HCT116 (cell line): Measurements from ENCODE around the gene LGALS9. TPM values are rescaled to one million over a fixed set of nuclear protein-coding genes. Genes with fewer than 3 reads are reported as not detected.

Experiments
- ATAC-seq: fragments of 200-7000 bp; cut with Tn5 transposase; 2 replicates; pipeline ENCODE4 v1.9.1; 2020; ENCODE audit warnings: mild to moderate bottlenecking, moderate library complexity
- BruUV-seq: library from RNA; stranded (reverse); fragments of 400-500 nt; replicated peaks from 2 replicates; lab custom pipeline; 2021; lab: Mats Ljungman, UMichigan
- CTCF ChIA-PET: fragments of 300-600 bp; sonication (Branson Sonifier 250); formaldehyde crosslinking; loops from one replicate; lab custom pipeline; 2021; ENCODE audit warnings: antibody characterized with exemption; lab: Charles Lee
- POLR2A ChIA-PET: fragments of 300-600, 350-600 bp; sonication (Branson Sonifier 250); formaldehyde crosslinking; loops from one replicate; lab custom pipeline; 2021; ENCODE audit warnings: antibody characterized with exemption; lab: Charles Lee
- RAD21 ChIA-PET, 2 experiments: fragments of 300-600 bp; sonication (Branson Sonifier 250); formaldehyde crosslinking; loops; one replicate each; lab custom pipeline; 2023; ENCODE audit warnings: low total read pairs in 2 of 2; ENCODE audit not compliant: uncharacterized antibody in 2 of 2, unreplicated experiment in 2 of 2, low non-redundant PET in 1 of 2; lab: Charles Lee
- DNase-seq: peaks from one replicate; pipeline ENCODE4 v3.0.0-alpha.2; 2010; ENCODE audit warnings: low read depth, low spot score
- H2AFZ ChIP-seq: fragments of 200-600 bp; shearing (Covaris generic), sonication (generic); 2 replicates; pipeline ENCODE4 v1.6.1; 2017; ENCODE audit warnings: low read depth, mixed run types, mixed read lengths, antibody characterized with exemption, low read length; ENCODE audit not compliant: poor library complexity, severe bottlenecking
- H3K27ac ChIP-seq: 2 replicates; pipeline ENCODE4 v1.5.1; 2012; ENCODE audit warnings: low read depth, low read length
- H3K27me3 ChIP-seq: fragments of 200-600 bp; sonication (generic); 2 replicates; pipeline ENCODE4 v1.6.1; 2016; ENCODE audit warnings: mixed run types, low read length, mixed read lengths; ENCODE audit not compliant: insufficient read depth
- H3K36me3 ChIP-seq, 2 experiments: fragments of 200-500 bp in 1 of 2; fragments of 200-600 bp in 1 of 2; sonication (Bioruptor generic) in 1 of 2; sonication (generic) in 1 of 2; 2 replicates each; pipeline versions ENCODE4 v1.5.1 to v1.6.1; 2014 to 2016; ENCODE audit warnings: low read length in 2 of 2, inconsistent platforms in 1 of 2, mixed read lengths in 1 of 2, mixed run types in 1 of 2; ENCODE audit not compliant: insufficient read depth in 2 of 2, control insufficient read depth in 1 of 2
- H3K4me1 ChIP-seq, 2 experiments: fragments of 200-600 bp in 1 of 2; sonication (generic) in 1 of 2; 2 replicates each; pipeline versions ENCODE4 v1.5.1 to v1.6.1; 2012 to 2017; ENCODE audit warnings: low read length in 2 of 2, inconsistent platforms in 1 of 2, mild to moderate bottlenecking in 1 of 2, mixed read lengths in 1 of 2, mixed run types in 1 of 2, moderate library complexity in 1 of 2; ENCODE audit not compliant: insufficient read depth in 2 of 2, control insufficient read depth in 1 of 2
- H3K4me2 ChIP-seq: fragments of 200-600 bp; sonication (generic); 2 replicates; pipeline ENCODE4 v1.6.1; 2017; ENCODE audit warnings: mixed run types, low read length, mixed read lengths
- H3K4me3 ChIP-seq, 2 experiments: fragments of 200-600 bp in 1 of 2; sonication (generic) in 1 of 2; replicated peaks in 1 of 2; 2 replicates each; pipeline ENCODE4 v1.5.1; 2011 to 2016; ENCODE audit warnings: low read length in 2 of 2, control low read depth in 1 of 2, low read depth in 1 of 2, mild to moderate bottlenecking in 1 of 2, mixed read lengths in 1 of 2, mixed run types in 1 of 2
- H3K79me2 ChIP-seq: fragments of 200-600 bp; sonication (generic); 2 replicates; pipeline ENCODE4 v1.6.1; 2017; ENCODE audit warnings: mild to moderate bottlenecking, mixed run types, low read length, moderate library complexity, mixed read lengths; ENCODE audit not compliant: insufficient read depth
- H3K9ac ChIP-seq: fragments of 200-600 bp; sonication (generic); 2 replicates; pipeline ENCODE4 v1.6.1; 2016; ENCODE audit warnings: low read length, mixed read lengths
- H3K9me2 ChIP-seq: fragments of 200-600 bp; sonication (generic), shearing (Covaris generic); 2 replicates; pipeline ENCODE4 v1.6.1; 2017; ENCODE audit warnings: mixed run types, mild to moderate bottlenecking, moderate library complexity; ENCODE audit not compliant: insufficient read depth
- H3K9me3 ChIP-seq, 2 experiments: fragments of 200-500 bp in 1 of 2; fragments of 200-600 bp in 1 of 2; sonication (Bioruptor generic) in 1 of 2; sonication (generic) in 1 of 2; 2 replicates each; pipeline ENCODE4 v1.6.1; 2014 to 2017; ENCODE audit warnings: low read length in 2 of 2, mixed read lengths in 2 of 2, inconsistent platforms in 1 of 2, low read depth in 1 of 2, mild to moderate bottlenecking in 1 of 2, mixed run types in 1 of 2, moderate library complexity in 1 of 2; ENCODE audit not compliant: control insufficient read depth in 1 of 2, insufficient read depth in 1 of 2
- H4K20me1 ChIP-seq: fragments of 200-600 bp; sonication (generic), shearing (Covaris generic); 2 replicates; pipeline ENCODE4 v1.6.1; 2017; ENCODE audit warnings: mixed run types, mild to moderate bottlenecking, moderate library complexity; ENCODE audit not compliant: insufficient read depth
- ATF3 ChIP-seq: IDR thresholded peaks from 2 replicates; pipeline ENCODE4 v1.6.1; 2012
- CBX3 ChIP-seq: IDR thresholded peaks from 2 replicates; pipeline ENCODE4 v1.6.1; 2012; ENCODE audit warnings: low read depth
- ELF1 ChIP-seq: IDR thresholded peaks from 2 replicates; pipeline ENCODE4 v1.6.1; 2012; ENCODE audit warnings: low read depth, borderline replicate concordance
- EZH2 ChIP-seq: fragments of 200-600 bp; sonication (generic); IDR thresholded peaks from 2 replicates; pipeline ENCODE4 v1.6.1; 2017; ENCODE audit warnings: antibody characterized with exemption, mixed run types
- EZH2phosphoT487 ChIP-seq: fragments of 200-600 bp; IDR thresholded peaks from 2 replicates; pipeline ENCODE4 v1.6.1; 2018; ENCODE audit warnings: antibody characterized with exemption, borderline replicate concordance
- MAX ChIP-seq: IDR thresholded peaks from 2 replicates; pipeline ENCODE4 v1.6.1; 2012
- POLR2AphosphoS5 ChIP-seq: IDR thresholded peaks from 2 replicates; pipeline ENCODE4 v1.6.1; 2011; ENCODE audit warnings: mild to moderate bottlenecking, low read depth, low read length, moderate library complexity
- RAD21 ChIP-seq: IDR thresholded peaks from 2 replicates; pipeline ENCODE4 v1.6.1; 2012; ENCODE audit warnings: low read depth, mild to moderate bottlenecking
- REST ChIP-seq: IDR thresholded peaks from 2 replicates; pipeline ENCODE4 v1.6.1; 2012; ENCODE audit warnings: low read depth
- SRF ChIP-seq: IDR thresholded peaks from 2 replicates; pipeline ENCODE4 v1.6.1; 2012; ENCODE audit warnings: low read depth
- TCF7L2 ChIP-seq: IDR thresholded peaks from 2 replicates; pipeline ENCODE4 v1.7.0; 2011; ENCODE audit warnings: borderline replicate concordance, inconsistent platforms; ENCODE audit not compliant: insufficient read depth, insufficient read length; ENCODE audit errors: extremely low read depth
- ZBTB33 ChIP-seq: IDR thresholded peaks from 2 replicates; pipeline ENCODE4 v1.6.1; 2011; ENCODE audit warnings: mild to moderate bottlenecking, low read length, moderate library complexity; ENCODE audit not compliant: insufficient replicate concordance; ENCODE audit errors: extremely low read depth
- ZFX ChIP-seq: fragments of 450-650 bp; IDR thresholded peaks from 2 replicates; pipeline ENCODE4 v1.6.1; 2017
- intact Hi-C: fragments of 100-400 bp; cut with micrococcal nuclease; formaldehyde crosslinking; loops from 2 replicates; pipeline ENCODE4 v1.10.0; 2022
- total RNA-seq: library from RNA; stranded (reverse); gene quantifications from one replicate; pipeline ENCODE4 v1.2.1, GENCODE V29; 2021; ENCODE audit not compliant: unreplicated experiment

The LGALS9 gene
- total RNA-seq, 1 experiment from 2014 or later, result 1.9 TPM

GRCh38 chr17:27625856-27626255 is 5.1 kb upstream of the LGALS9 start:
- H3K36me3 ChIP-seq, result no peaks in the 10 kb centered on the region
- intact Hi-C loops, result no loop called here
- ChIA-PET CTCF (interaction anchor here (1.0 to 1.1 kb wide), 2 partner anchors 16 to 22 kb away, joined by 3 read pairs; no protein-coding TSS in a partner anchor), POLR2A (no interaction called here)
- H3K9me3 ChIP-seq, result no peaks in the 10 kb centered on the region
- no peak for DNase-seq
- H3K9me2 ChIP-seq, result no peaks in the 10 kb centered on the region
- H3K9ac ChIP-seq, result no peak overlapping the region
- BruUV-seq, result no TSS peak
- H2AFZ ChIP-seq, result no peak overlapping the region
- no peak for TF ChIP-seq POLR2AphosphoS5
- TF ChIP-seq EZH2, result no peak
- no peak for TF ChIP-seq MAX
- no peak for TF ChIP-seq EZH2phosphoT487
- no peak for TF ChIP-seq SRF
- no peak for TF ChIP-seq REST
- TF ChIP-seq ZBTB33, result no peak
- no peak for TF ChIP-seq ZFX
- TF ChIP-seq CBX3, result no peak
- TF ChIP-seq RAD21, result no peak
- TF ChIP-seq TCF7L2, result no peak
- TF ChIP-seq ELF1, result no peak
- no peak for TF ChIP-seq ATF3
- TF ChIP-seq, all 23 proteins: peak for 0
- H4K20me1 ChIP-seq, result no peaks in the 10 kb centered on the region
- no peaks in the 10 kb centered on the region for H3K79me2 ChIP-seq
- no peak overlapping the region for H3K27ac ChIP-seq
- no peak overlapping the region for H3K4me2 ChIP-seq
- no peak overlapping the region for H3K4me3 ChIP-seq
- H3K4me1 ChIP-seq, result peaks cover 0 to 3% of the 10 kb centered on the region in 2 experiments; a peak in 1 of 4 replicates
- RAD21 ChIA-PET, result no interaction called here
- H3K27me3 ChIP-seq, result no peaks in the 10 kb centered on the region
- ATAC-seq, result no peak
